Measurements from ENCODE around the gene KDM1B. TPM values are rescaled to one million over a fixed set of nuclear protein-coding genes. Genes with fewer than 3 reads are reported as not detected.

Gene KDM1B
- total RNA-seq, 1 experiment from 2014 or later, result 13.5 TPM

GRCh38 chr6:18122128-18123093 is 32.8 kb upstream of the KDM1B start, which contains the start of gene NHLRC1:
NHLRC1 (minus strand) TSS chr6:18122677; CDS start chr6:18122606, 71 bp downstream.
- H3K4me3 Mint-ChIP-seq (ENCODE audit: low read depth, unreplicated experiment), result peak within 1 kb of the TSS; percentile 72
- H3K9me3 Mint-ChIP-seq (ENCODE audit: low read depth, unreplicated experiment), result no peaks in the 10 kb centered on the region
- CTCF ChIA-PET, result no interaction called here

DNA sequence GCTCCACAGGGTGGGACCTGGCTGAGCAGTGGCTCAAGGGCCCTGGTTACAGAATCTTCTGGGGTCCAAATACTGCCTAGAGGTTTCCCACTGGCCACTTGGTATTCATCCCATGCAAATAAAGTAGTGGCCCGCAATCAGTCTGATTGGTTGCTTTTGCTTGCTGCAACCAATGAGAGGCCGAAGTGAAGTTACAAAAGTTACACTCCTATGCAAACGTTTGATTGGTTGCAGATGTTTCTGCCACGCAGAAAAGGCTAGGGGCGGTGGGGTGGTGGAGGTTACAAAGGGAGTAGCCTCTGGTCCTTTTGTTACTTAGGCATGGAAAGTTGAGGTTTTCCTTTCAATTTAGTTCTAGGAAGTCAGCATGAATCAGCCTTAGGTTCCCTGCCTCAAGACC is 29.1 kb upstream of the KDM1B start:
- no peak for DNase-seq
- intact Hi-C loops (cut with micrococcal nuclease; ENCODE audit: unreplicated experiment), result loop anchor here (10.0 kb wide), 1 partner anchor 141 kb away; the partner anchor contains the start of gene KIF13A
- Mint-ChIP-seq H3K27ac (ENCODE audit: unreplicated experiment) (no peak overlapping the region), H3K36me3 (ENCODE audit: insufficient read depth, unreplicated experiment) (peaks cover 6% of the 10 kb centered on the region), H3K4me1 (ENCODE audit: low read depth, unreplicated experiment) (no peaks in the 10 kb centered on the region), H3K27me3 (ENCODE audit: unreplicated experiment) (no peaks in the 10 kb centered on the region), H3K4me3 (ENCODE audit: low read depth, unreplicated experiment) (no peak overlapping the region), H3K9me3 (ENCODE audit: low read depth, unreplicated experiment) (no peaks in the 10 kb centered on the region)
- CTCF ChIA-PET, result no interaction called here
- BruUV-seq (replicated peaks), result no TSS peak
- TF ChIP-seq CTCF (IDR thresholded peaks at IDR 0.05; ENCODE audit: unreplicated experiment), result no peak

More at GRCh38 chr6:18122128-18123093, 32.8 kb upstream of the KDM1B start, which contains the start of gene NHLRC1:
- Mint-ChIP-seq H3K27me3 (ENCODE audit: unreplicated experiment) (no peaks in the 10 kb centered on the region), H3K27ac (ENCODE audit: unreplicated experiment) (peak within 1 kb of the TSS; percentile 74), H3K36me3 (ENCODE audit: insufficient read depth, unreplicated experiment) (peaks cover 6% of the 10 kb centered on the region), H3K4me1 (ENCODE audit: low read depth, unreplicated experiment) (no peaks in the 10 kb centered on the region)
- BruUV-seq (replicated peaks), result no TSS peak
- intact Hi-C loops (cut with micrococcal nuclease; ENCODE audit: unreplicated experiment), result loop anchor here (10.0 kb wide), 1 partner anchor 138 kb away; the partner anchor contains the start of gene KIF13A
- peak; percentile 82 for DNase-seq
- TF ChIP-seq CTCF (IDR thresholded peaks at IDR 0.05; ENCODE audit: unreplicated experiment), result peak; percentile 65

GRCh38 chr6:18132346-18132745 is 22.9 kb upstream of the KDM1B start:
- H3K4me3 Mint-ChIP-seq (ENCODE audit: low read depth, unreplicated experiment), result no peak overlapping the region
- H3K4me1 Mint-ChIP-seq (ENCODE audit: low read depth, unreplicated experiment), result no peaks in the 10 kb centered on the region
- CTCF ChIA-PET, result no interaction called here
- H3K27ac Mint-ChIP-seq (ENCODE audit: unreplicated experiment), result no peak overlapping the region
- intact Hi-C loops (cut with micrococcal nuclease; ENCODE audit: unreplicated experiment), result no loop called here
- no TSS peak for BruUV-seq (replicated peaks)
- no peaks in the 10 kb centered on the region for H3K36me3 Mint-ChIP-seq (ENCODE audit: insufficient read depth, unreplicated experiment)
- DNase-seq, result no peak
- no peak for TF ChIP-seq CTCF (IDR thresholded peaks at IDR 0.05; ENCODE audit: unreplicated experiment)
- H3K27me3 Mint-ChIP-seq (ENCODE audit: unreplicated experiment), result no peaks in the 10 kb centered on the region
- H3K9me3 Mint-ChIP-seq (ENCODE audit: low read depth, unreplicated experiment), result no peaks in the 10 kb centered on the region

DNA sequence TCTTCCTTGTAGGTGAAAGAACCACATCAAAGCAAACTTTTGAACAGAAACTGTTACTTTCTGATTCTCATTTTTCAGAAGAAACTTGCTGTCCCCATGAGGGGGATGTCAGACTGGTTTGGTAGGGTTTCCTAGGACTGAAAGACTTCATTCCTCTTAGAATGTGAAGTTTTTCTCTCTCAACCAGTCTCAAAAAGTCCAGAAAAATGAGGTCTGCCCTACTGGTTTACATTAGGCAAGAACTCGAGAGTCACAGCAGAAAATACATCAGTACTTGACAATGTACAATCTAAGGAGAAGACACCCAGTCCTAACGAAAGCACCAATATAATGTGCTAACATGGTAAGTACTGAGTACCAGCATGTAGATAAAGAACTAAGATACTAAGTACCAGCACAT is 20.1 kb upstream of the KDM1B start:
- intact Hi-C loops (cut with micrococcal nuclease; ENCODE audit: unreplicated experiment), result no loop called here
- DNase-seq, result no peak
- H3K4me3 Mint-ChIP-seq (ENCODE audit: low read depth, unreplicated experiment), result no peak overlapping the region
- no TSS peak for BruUV-seq (replicated peaks)
- no peak for TF ChIP-seq CTCF (IDR thresholded peaks at IDR 0.05; ENCODE audit: unreplicated experiment)
- no peaks in the 10 kb centered on the region for H3K9me3 Mint-ChIP-seq (ENCODE audit: low read depth, unreplicated experiment)
- CTCF ChIA-PET, result no interaction called here
- H3K4me1 Mint-ChIP-seq (ENCODE audit: low read depth, unreplicated experiment), result no peaks in the 10 kb centered on the region
- H3K27me3 Mint-ChIP-seq (ENCODE audit: unreplicated experiment), result no peaks in the 10 kb centered on the region
- H3K36me3 Mint-ChIP-seq (ENCODE audit: insufficient read depth, unreplicated experiment), result no peaks in the 10 kb centered on the region
- no peak overlapping the region for H3K27ac Mint-ChIP-seq (ENCODE audit: unreplicated experiment)

All from Calu3 (cell line).